Measurements from ENCODE around the gene GABBR2. TPM values are rescaled to one million over a fixed set of nuclear protein-coding genes. Genes with fewer than 3 reads are reported as not detected.
"Not testable (repeated sequence)": the region's sequence is repeated elsewhere in the genome, so short reads cannot be mapped to it uniquely, and the experiment has no call there.

The GABBR2 gene
- total and polyA plus RNA-seq, 7 experiments from 2014 or later, result not detected

- Mint-ChIP-seq H3K9me3 (no peaks in the 10 kb centered on the region), H3K27me3 (peaks cover 0 to 12% (median 0%) of the 10 kb centered on the region in 5 donors), H3K4me1 (no peaks in the 10 kb centered on the region), H3K27ac (no peak overlapping the region), H3K36me3 (no peaks in the 10 kb centered on the region), H3K4me3 (no peak overlapping the region)
- ATAC-seq (no peak), DNase-seq (no peak)
- Histone ChIP-seq H3K9me3 (ENCODE audit: control insufficient read depth in 2 of 3, low read length in 3 of 3) (no peaks in the 10 kb centered on the region), H3K27ac (ENCODE audit: low read depth, low read length) (no peak overlapping the region), H3K4me1 (ENCODE audit: control insufficient read depth in 2 of 2, insufficient read depth in 2 of 2, low read length in 2 of 2) (no peaks in the 10 kb centered on the region), H3K27me3 (ENCODE audit: control insufficient read depth in 2 of 2, insufficient read depth in 2 of 2, low read length in 2 of 2) (no peaks in the 10 kb centered on the region), H3K4me3 (ENCODE audit: low read length) (no peak overlapping the region), H3K36me3 (ENCODE audit: control insufficient read depth in 2 of 3, insufficient read depth in 3 of 3, low read length in 3 of 3) (no peaks in the 10 kb centered on the region)
- POLR2A ChIA-PET, result interaction anchor here (0.7 kb wide), 1 partner anchor 255 kb away, joined by 3 read pairs; no protein-coding TSS in a partner anchor
- CTCF ChIA-PET, result no interaction called here
- intact Hi-C loops (cut with micrococcal nuclease), result no loop called here
These were observed 419.0 kb downstream of the GABBR2 start for GRCh38 chr9:98289614-98290201.

- ChIA-PET CTCF (no interaction called here), POLR2A (no interaction called here)
- H3K36me3 Mint-ChIP-seq, result no peaks in the 10 kb centered on the region
- intact Hi-C loops (cut with micrococcal nuclease), result no loop called here
- no peaks in the 10 kb centered on the region for H3K9me3 Mint-ChIP-seq
- DNase-seq (no peak), ATAC-seq (no peak)
- peaks cover 0 to 10% (median 0%) of the 10 kb centered on the region in 5 donors for H3K27me3 Mint-ChIP-seq
- no peaks in the 10 kb centered on the region for H3K4me1 Mint-ChIP-seq
- no peaks in the 10 kb centered on the region for H3K4me1 ChIP-seq (ENCODE audit: control insufficient read depth in 2 of 2, insufficient read depth in 2 of 2, low read length in 2 of 2)
- no peak overlapping the region for H3K4me3 Mint-ChIP-seq
- H3K36me3 ChIP-seq (ENCODE audit: control insufficient read depth in 2 of 3, insufficient read depth in 3 of 3, low read length in 3 of 3), result no peaks in the 10 kb centered on the region
- no peak overlapping the region for H3K4me3 ChIP-seq (ENCODE audit: low read length)
- H3K27me3 ChIP-seq (ENCODE audit: control insufficient read depth in 2 of 2, insufficient read depth in 2 of 2, low read length in 2 of 2), result no peaks in the 10 kb centered on the region
- H3K27ac Mint-ChIP-seq, result peak overlapping the region in 2 of 9 donors; percentile 12 to 42
- no peaks in the 10 kb centered on the region for H3K9me3 ChIP-seq (ENCODE audit: control insufficient read depth in 2 of 3, low read length in 3 of 3)
- no peak overlapping the region for H3K27ac ChIP-seq (ENCODE audit: low read depth, low read length)
These were observed 419.9 kb downstream of the GABBR2 start for GRCh38 chr9:98288881-98289280.

GRCh38 chr9:98287384-98287783 lies 421.4 kb downstream of the GABBR2 start:
- peaks cover 0 to 8% (median 0%) of the 10 kb centered on the region in 5 donors for H3K27me3 Mint-ChIP-seq

GRCh38 chr9:98285446-98285845 lies 423.3 kb downstream of the GABBR2 start:
- ChIA-PET CTCF (interaction anchor here (0.6 kb wide), 2 partner anchors 28 to 566 kb away, joined by 3 to 6 read pairs; no protein-coding TSS in a partner anchor), POLR2A (no interaction called here)
- Mint-ChIP-seq H3K27me3 (peaks cover 0 to 22% (median 5%) of the 10 kb centered on the region in 5 donors), H3K27ac (no peak overlapping the region), H3K4me1 (no peaks in the 10 kb centered on the region), H3K36me3 (no peaks in the 10 kb centered on the region), H3K9me3 (peaks cover 0 to 2% (median 0%) of the 10 kb centered on the region in 11 donors), H3K4me3 (no peak overlapping the region)
- ATAC-seq (no peak), DNase-seq (no peak)
- Histone ChIP-seq H3K27me3 (ENCODE audit: control insufficient read depth in 2 of 2, insufficient read depth in 2 of 2, low read length in 2 of 2) (no peaks in the 10 kb centered on the region), H3K36me3 (ENCODE audit: control insufficient read depth in 2 of 3, insufficient read depth in 3 of 3, low read length in 3 of 3) (no peaks in the 10 kb centered on the region), H3K4me3 (ENCODE audit: low read length) (no peak overlapping the region), H3K27ac (ENCODE audit: low read depth, low read length) (no peak overlapping the region), H3K4me1 (ENCODE audit: control insufficient read depth in 2 of 2, insufficient read depth in 2 of 2, low read length in 2 of 2) (no peaks in the 10 kb centered on the region), H3K9me3 (ENCODE audit: control insufficient read depth in 2 of 3, low read length in 3 of 3) (no peaks in the 10 kb centered on the region)
- intact Hi-C loops (cut with micrococcal nuclease), result no loop called here

More at GRCh38 chr9:98287384-98287783, 421.4 kb downstream of the GABBR2 start:
- no peak overlapping the region for H3K27ac ChIP-seq (ENCODE audit: low read depth, low read length)
- DNase-seq, result no peak
- H3K4me3 ChIP-seq (ENCODE audit: low read length), result no peak overlapping the region
- no peaks in the 10 kb centered on the region for H3K36me3 ChIP-seq (ENCODE audit: control insufficient read depth in 2 of 3, insufficient read depth in 3 of 3, low read length in 3 of 3)
- POLR2A ChIA-PET, result no interaction called here
- no peaks in the 10 kb centered on the region for H3K9me3 ChIP-seq (ENCODE audit: control insufficient read depth in 2 of 3, low read length in 3 of 3)
- Mint-ChIP-seq H3K4me1 (no peaks in the 10 kb centered on the region), H3K4me3 (no peak overlapping the region), H3K36me3 (no peaks in the 10 kb centered on the region), H3K27ac (no peak overlapping the region), H3K9me3 (no peaks in the 10 kb centered on the region)
- intact Hi-C loops (cut with micrococcal nuclease), result no loop called here
- no peaks in the 10 kb centered on the region for H3K27me3 ChIP-seq (ENCODE audit: control insufficient read depth in 2 of 2, insufficient read depth in 2 of 2, low read length in 2 of 2)
- CTCF ChIA-PET, result no interaction called here
- no peaks in the 10 kb centered on the region for H3K4me1 ChIP-seq (ENCODE audit: control insufficient read depth in 2 of 2, insufficient read depth in 2 of 2, low read length in 2 of 2)
- ATAC-seq, result no peak

GRCh38 chr9:98284754-98285153 lies 424.0 kb downstream of the GABBR2 start:
- Mint-ChIP-seq H3K4me1 (no peaks in the 10 kb centered on the region), H3K9me3 (peaks cover 0 to 2% (median 0%) of the 10 kb centered on the region in 11 donors), H3K27me3 (peaks cover 0 to 27% (median 5%) of the 10 kb centered on the region in 5 donors), H3K27ac (no peak overlapping the region), H3K36me3 (no peaks in the 10 kb centered on the region), H3K4me3 (no peak overlapping the region)
- ChIA-PET CTCF (interaction anchor here (0.6 kb wide), 2 partner anchors 28 to 566 kb away, joined by 3 to 6 read pairs; no protein-coding TSS in a partner anchor), POLR2A (no interaction called here)
- H3K27me3 ChIP-seq (ENCODE audit: control insufficient read depth in 2 of 2, insufficient read depth in 2 of 2, low read length in 2 of 2), result no peaks in the 10 kb centered on the region
- intact Hi-C loops (cut with micrococcal nuclease), result no loop called here
- H3K36me3 ChIP-seq (ENCODE audit: control insufficient read depth in 2 of 3, insufficient read depth in 3 of 3, low read length in 3 of 3), result no peaks in the 10 kb centered on the region
- H3K4me1 ChIP-seq (ENCODE audit: control insufficient read depth in 2 of 2, insufficient read depth in 2 of 2, low read length in 2 of 2), result no peaks in the 10 kb centered on the region
- no peak overlapping the region for H3K4me3 ChIP-seq (ENCODE audit: low read length)
- H3K27ac ChIP-seq (ENCODE audit: low read depth, low read length), result no peak overlapping the region
- no peaks in the 10 kb centered on the region for H3K9me3 ChIP-seq (ENCODE audit: control insufficient read depth in 2 of 3, low read length in 3 of 3)
- ATAC-seq (no peak), DNase-seq (no peak)

- H3K27ac ChIP-seq (ENCODE audit: low read depth, low read length); H3K9me3 ChIP-seq (ENCODE audit: control insufficient read depth in 2 of 3, low read length in 3 of 3); intact Hi-C loops (cut with micrococcal nuclease); H3K4me1 Mint-ChIP-seq; H3K27me3 ChIP-seq (ENCODE audit: control insufficient read depth in 2 of 2, insufficient read depth in 2 of 2, low read length in 2 of 2); DNase-seq; H3K36me3 ChIP-seq (ENCODE audit: control insufficient read depth in 2 of 3, insufficient read depth in 3 of 3, low read length in 3 of 3); H3K4me3 ChIP-seq (ENCODE audit: low read length); H3K4me1 ChIP-seq (ENCODE audit: control insufficient read depth in 2 of 2, insufficient read depth in 2 of 2, low read length in 2 of 2); ATAC-seq; H3K9me3 Mint-ChIP-seq; H3K27ac Mint-ChIP-seq; H3K36me3 Mint-ChIP-seq; POLR2A ChIA-PET; H3K4me3 Mint-ChIP-seq: not testable (repeated sequence)
- CTCF ChIA-PET, result interaction anchor here (0.7 kb wide), 1 partner anchor 28 kb away, joined by 4 read pairs; no protein-coding TSS in a partner anchor
- peaks cover 0 to 38% (median 11%) of the 10 kb centered on the region in 5 donors for H3K27me3 Mint-ChIP-seq
These were observed 425.6 kb downstream of the GABBR2 start for GRCh38 chr9:98283143-98283542.

- H3K27ac Mint-ChIP-seq, result no peak overlapping the region
- Histone ChIP-seq H3K4me3 (ENCODE audit: low read length) (no peak overlapping the region), H3K4me1 (ENCODE audit: control insufficient read depth in 2 of 2, insufficient read depth in 2 of 2, low read length in 2 of 2) (no peaks in the 10 kb centered on the region), H3K27ac (ENCODE audit: low read depth, low read length) (no peak overlapping the region), H3K36me3 (ENCODE audit: control insufficient read depth in 2 of 3, insufficient read depth in 3 of 3, low read length in 3 of 3) (no peaks in the 10 kb centered on the region), H3K27me3 (ENCODE audit: control insufficient read depth in 2 of 2, insufficient read depth in 2 of 2, low read length in 2 of 2) (no peaks in the 10 kb centered on the region), H3K9me3 (ENCODE audit: control insufficient read depth in 2 of 3, low read length in 3 of 3) (no peaks in the 10 kb centered on the region)
- H3K4me3 Mint-ChIP-seq, result no peak overlapping the region
- H3K9me3 Mint-ChIP-seq, result peaks cover 0 to 2% (median 0%) of the 10 kb centered on the region in 11 donors
- ChIA-PET CTCF (no interaction called here), POLR2A (no interaction called here)
- intact Hi-C loops (cut with micrococcal nuclease), result no loop called here
- peaks cover 4 to 54% (median 18%) of the 10 kb centered on the region in 5 donors for H3K27me3 Mint-ChIP-seq
- no peaks in the 10 kb centered on the region for H3K4me1 Mint-ChIP-seq
- no peaks in the 10 kb centered on the region for H3K36me3 Mint-ChIP-seq
- no peak for DNase-seq
- no peak for ATAC-seq
These were observed 427.5 kb downstream of the GABBR2 start for GRCh38 chr9:98281281-98281680.

Measured in naive thymus-derived CD4-positive, alpha-beta T cell (primary cell).